H9 (cell line): ENCODE data around the gene BPIFB1. TPM values are rescaled to one million over a fixed set of nuclear protein-coding genes. Genes with fewer than 3 reads are reported as not detected.

Experiments used
- DNase-seq: peaks from one replicate; pipeline ENCODE4 v3.0.0-alpha.2; 2017
- H2AFZ ChIP-seq: one replicate; pipeline ENCODE4 v1.6.1; 2013; ENCODE audit warnings: mild to moderate bottlenecking, low read length, control low read depth, moderate library complexity
- H2AK5ac ChIP-seq: 2 replicates; pipeline ENCODE4 v1.6.1; 2013; ENCODE audit warnings: low read length, control low read depth, mixed read lengths; ENCODE audit not compliant: insufficient read length
- H2BK120ac ChIP-seq: one replicate; pipeline ENCODE4 v1.6.1; 2013; ENCODE audit warnings: low read depth, mild to moderate bottlenecking, low read length, control low read depth, inconsistent platforms; ENCODE audit not compliant: poor library complexity, severe bottlenecking
- H2BK12ac ChIP-seq: 2 replicates; pipeline ENCODE4 v1.6.1; 2013; ENCODE audit warnings: low read length, control low read depth, mixed read lengths, low read depth; ENCODE audit not compliant: insufficient read length
- H2BK15ac ChIP-seq: 2 replicates; pipeline ENCODE4 v1.6.1; 2013; ENCODE audit warnings: low read depth, low read length, control low read depth
- H2BK20ac ChIP-seq: one replicate; pipeline ENCODE4 v1.6.1; 2013; ENCODE audit warnings: low read depth, mild to moderate bottlenecking, low read length, control low read depth, inconsistent platforms; ENCODE audit not compliant: poor library complexity, severe bottlenecking
- H2BK5ac ChIP-seq: 2 replicates; pipeline ENCODE4 v1.6.1; 2013; ENCODE audit warnings: low read length, control low read depth, mixed read lengths; ENCODE audit not compliant: insufficient read length
- H3K14ac ChIP-seq: 2 replicates; pipeline ENCODE4 v1.6.1; 2013; ENCODE audit warnings: low read length, control low read depth; ENCODE audit not compliant: insufficient read depth
- H3K18ac ChIP-seq: 2 replicates; pipeline ENCODE4 v1.6.1; 2013; ENCODE audit warnings: low read depth, mild to moderate bottlenecking, mixed read lengths, low read length, control low read depth; ENCODE audit not compliant: insufficient read length
- H3K23ac ChIP-seq: 2 replicates; pipeline ENCODE4 v1.6.1; 2013; ENCODE audit warnings: low read length, control low read depth, mixed read lengths, low read depth; ENCODE audit not compliant: insufficient read length
- H3K23me2 ChIP-seq: 2 replicates; pipeline ENCODE4 v1.6.1; 2013; ENCODE audit warnings: low read depth, mild to moderate bottlenecking, mixed read lengths, low read length, control low read depth; ENCODE audit not compliant: insufficient read length, poor library complexity, severe bottlenecking
- H3K27ac ChIP-seq: 2 replicates; pipeline ENCODE4 v1.5.1; 2013; ENCODE audit warnings: low read length, control low read depth, mixed read lengths, low read depth; ENCODE audit not compliant: insufficient read length
- H3K27me3 ChIP-seq: 2 replicates; pipeline ENCODE4 v1.6.1; 2013; ENCODE audit warnings: low read length, control low read depth, inconsistent platforms; ENCODE audit not compliant: insufficient read depth
- H3K4ac ChIP-seq: 2 replicates; pipeline ENCODE4 v1.6.1; 2013; ENCODE audit warnings: low read depth, mild to moderate bottlenecking, control low read depth, inconsistent platforms, low read length, moderate library complexity
- H3K4me1 ChIP-seq: 2 replicates; pipeline ENCODE4 v1.6.1; 2013; ENCODE audit warnings: low read length, control low read depth, inconsistent platforms; ENCODE audit not compliant: insufficient read depth
- H3K4me2 ChIP-seq: 2 replicates; pipeline ENCODE4 v1.6.1; 2013; ENCODE audit warnings: low read length, control low read depth, mixed read lengths; ENCODE audit not compliant: insufficient read length, insufficient read depth
- H3K56ac ChIP-seq: 2 replicates; pipeline ENCODE4 v1.6.1; 2013; ENCODE audit warnings: low read depth, mild to moderate bottlenecking, mixed read lengths, low read length, control low read depth; ENCODE audit not compliant: insufficient read length
- H3K79me1 ChIP-seq: 2 replicates; pipeline ENCODE4 v1.6.1; 2013; ENCODE audit warnings: low read depth, mild to moderate bottlenecking, moderate library complexity, low read length, control low read depth, inconsistent platforms; ENCODE audit not compliant: insufficient read depth, poor library complexity, severe bottlenecking
- H3K79me2 ChIP-seq: 2 replicates; pipeline ENCODE4 v1.6.1; 2013; ENCODE audit warnings: low read length, control low read depth, inconsistent platforms; ENCODE audit not compliant: insufficient read depth
- H3K9ac ChIP-seq: 2 replicates; pipeline ENCODE4 v1.6.1; 2013; ENCODE audit warnings: low read length, control low read depth, mixed read lengths; ENCODE audit not compliant: insufficient read length; ENCODE audit errors: extremely low read depth
- H3K9me3 ChIP-seq: one replicate; pipeline ENCODE4 v1.6.1; 2013; ENCODE audit warnings: low read depth, low read length, inconsistent platforms; ENCODE audit not compliant: control insufficient read depth
- H3T11ph ChIP-seq: one replicate; pipeline ENCODE4 v1.6.1; 2013; ENCODE audit warnings: mild to moderate bottlenecking, low read length, control low read depth, inconsistent platforms
- H4K20me1 ChIP-seq: one replicate; pipeline ENCODE4 v1.6.1; 2013; ENCODE audit not compliant: control insufficient read depth, insufficient read length, insufficient read depth
- H4K5ac ChIP-seq: 2 replicates; pipeline ENCODE4 v1.6.1; 2013; ENCODE audit warnings: low read depth, mild to moderate bottlenecking, mixed read lengths, low read length, control low read depth; ENCODE audit not compliant: insufficient read length
- H4K8ac ChIP-seq: replicated peaks from 2 replicates; pipeline ENCODE4 v1.6.1; 2013; ENCODE audit warnings: low read length, control low read depth, mixed read lengths, low read depth; ENCODE audit not compliant: insufficient read length
- H4K91ac ChIP-seq: 2 replicates; pipeline ENCODE4 v1.6.1; 2013; ENCODE audit warnings: low read depth, mild to moderate bottlenecking, moderate library complexity, mixed read lengths, low read length, control low read depth; ENCODE audit not compliant: insufficient read length
- H3K27ac Mint-ChIP-seq, 3 experiments: 2 replicates in 2 of 3; 3 replicates in 1 of 3; pipeline ENCODE4 v1.8.0; 2020 to 2021; ENCODE audit warnings: mixed read lengths in 3 of 3, mild to moderate bottlenecking in 1 of 3, moderate library complexity in 1 of 3
- H3K27me3 Mint-ChIP-seq: 2 replicates; pipeline ENCODE4 v1.8.0; 2021; ENCODE audit warnings: low read depth, mild to moderate bottlenecking, moderate library complexity, mixed read lengths
- H3K36me3 Mint-ChIP-seq, 3 experiments: 2 replicates in 2 of 3; 3 replicates in 1 of 3; pipeline ENCODE4 v1.8.0; 2020 to 2021; ENCODE audit warnings: low read depth in 3 of 3, mixed read lengths in 3 of 3; ENCODE audit not compliant: insufficient read depth in 1 of 3
- H3K4me1 Mint-ChIP-seq, 2 experiments: 2 replicates each; pipeline ENCODE4 v1.8.0; 2020; ENCODE audit warnings: mixed read lengths in 2 of 2
- H3K4me3 Mint-ChIP-seq, 2 experiments: 2 replicates in 1 of 2; 3 replicates in 1 of 2; pipeline ENCODE4 v1.8.0; 2020 to 2021; ENCODE audit warnings: mild to moderate bottlenecking in 2 of 2, mixed read lengths in 2 of 2, moderate library complexity in 1 of 2
- H3K9me3 Mint-ChIP-seq, 2 experiments: 2 replicates in 1 of 2; 3 replicates in 1 of 2; pipeline ENCODE4 v1.8.0; 2020; ENCODE audit warnings: mild to moderate bottlenecking in 2 of 2, mixed read lengths in 2 of 2, moderate library complexity in 1 of 2
- WGBS: extraction: QIAGEN DNeasy Blood & Tissue Kit; methylation state at CpG from one replicate; pipeline ENCODE4 v1.1.7; 2013; ENCODE audit warnings: missing lambda C conversion rate, low lambda C conversion rate, mixed read lengths; ENCODE audit not compliant: insufficient read length; ENCODE audit errors: extremely low coverage; 5-methylcytosine and 5-hydroxymethylcytosine counted together
- total RNA-seq: library from RNA; stranded (reverse); gene quantifications from 2 replicates; pipeline ENCODE4 v1.2.1, GENCODE V29; 2021
- TF ChIP-seq, protein P1 (sequence below): fragments of 200-600 bp; sonication (generic); conservative IDR thresholded peaks from 3 replicates; pipeline ENCODE4 v1.8.0; 2021; ENCODE audit warnings: antibody characterized with exemption, mild to moderate bottlenecking

The BPIFB1 gene
- total RNA-seq, 1 experiment from 2014 or later: not detected

DNA sequence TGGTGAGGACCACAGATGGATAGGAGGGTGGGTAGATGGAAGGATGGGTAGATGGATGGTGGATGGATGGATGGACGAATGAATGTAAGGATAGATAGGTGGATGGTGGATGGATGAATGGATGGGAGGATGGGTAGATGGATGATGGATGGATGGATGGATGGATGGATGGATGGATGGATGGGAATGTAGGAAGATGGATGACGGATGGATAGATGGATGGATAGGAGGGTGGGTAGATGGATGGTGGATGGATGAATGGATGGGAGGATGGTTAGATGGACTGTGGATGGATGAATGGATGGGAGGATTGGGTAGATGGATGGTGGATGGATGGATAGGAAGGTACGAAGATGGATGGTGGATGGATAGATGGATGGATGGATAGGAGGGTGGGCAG lies 51.1 kb downstream of the BPIFB1 start:
- H3K4me1 ChIP-seq: no peaks in the 10 kb centered on the region
- TF ChIP-seq, protein P1, sequence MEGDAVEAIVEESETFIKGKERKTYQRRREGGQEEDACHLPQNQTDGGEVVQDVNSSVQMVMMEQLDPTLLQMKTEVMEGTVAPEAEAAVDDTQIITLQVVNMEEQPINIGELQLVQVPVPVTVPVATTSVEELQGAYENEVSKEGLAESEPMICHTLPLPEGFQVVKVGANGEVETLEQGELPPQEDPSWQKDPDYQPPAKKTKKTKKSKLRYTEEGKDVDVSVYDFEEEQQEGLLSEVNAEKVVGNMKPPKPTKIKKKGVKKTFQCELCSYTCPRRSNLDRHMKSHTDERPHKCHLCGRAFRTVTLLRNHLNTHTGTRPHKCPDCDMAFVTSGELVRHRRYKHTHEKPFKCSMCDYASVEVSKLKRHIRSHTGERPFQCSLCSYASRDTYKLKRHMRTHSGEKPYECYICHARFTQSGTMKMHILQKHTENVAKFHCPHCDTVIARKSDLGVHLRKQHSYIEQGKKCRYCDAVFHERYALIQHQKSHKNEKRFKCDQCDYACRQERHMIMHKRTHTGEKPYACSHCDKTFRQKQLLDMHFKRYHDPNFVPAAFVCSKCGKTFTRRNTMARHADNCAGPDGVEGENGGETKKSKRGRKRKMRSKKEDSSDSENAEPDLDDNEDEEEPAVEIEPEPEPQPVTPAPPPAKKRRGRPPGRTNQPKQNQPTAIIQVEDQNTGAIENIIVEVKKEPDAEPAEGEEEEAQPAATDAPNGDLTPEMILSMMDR: no peak
- H2BK120ac ChIP-seq: no peak overlapping the region
- H2AFZ ChIP-seq: no peak overlapping the region
- no peak overlapping the region for H3K23ac ChIP-seq
- no peak overlapping the region for H2BK15ac ChIP-seq
- Mint-ChIP-seq H3K27ac (no peak overlapping the region), H3K9me3 (no peaks in the 10 kb centered on the region; a peak in 1 of 5 replicates), H3K4me1 (peaks cover 0 to 8% of the 10 kb centered on the region in 2 experiments; a peak in 1 of 4 replicates), H3K4me3 (no peak overlapping the region), H3K27me3 (peaks cover 7% of the 10 kb centered on the region), H3K36me3 (no peaks in the 10 kb centered on the region)
- H4K5ac ChIP-seq: no peak overlapping the region
- no peak for DNase-seq
- no peak overlapping the region for H3K27ac ChIP-seq
- H3T11ph ChIP-seq: no peak overlapping the region
- no peak overlapping the region for H4K91ac ChIP-seq
- no peaks in the 10 kb centered on the region for H4K20me1 ChIP-seq
- H2AK5ac ChIP-seq: no peak overlapping the region
- H3K23me2 ChIP-seq: no peaks in the 10 kb centered on the region
- H2BK20ac ChIP-seq: no peak overlapping the region
- H3K79me1 ChIP-seq: no peaks in the 10 kb centered on the region
- 100% methylated on average over 3 of the region's 3 CpGs for WGBS
- H2BK5ac ChIP-seq: no peak overlapping the region
- no peak overlapping the region for H4K8ac ChIP-seq
- H3K9me3 ChIP-seq: no peaks in the 10 kb centered on the region
- H3K18ac ChIP-seq: no peak overlapping the region
- H3K9ac ChIP-seq: no peak overlapping the region
- no peak overlapping the region for H2BK12ac ChIP-seq
- no peak overlapping the region for H3K56ac ChIP-seq
- no peak overlapping the region for H3K4ac ChIP-seq
- H3K14ac ChIP-seq: no peak overlapping the region
- no peaks in the 10 kb centered on the region for H3K27me3 ChIP-seq
- H3K4me2 ChIP-seq: no peak overlapping the region
- H3K79me2 ChIP-seq: no peaks in the 10 kb centered on the region
